B cell (primary cell): ENCODE results near the gene DCUN1D3. TPM values are rescaled to one million over a fixed set of nuclear protein-coding genes. Genes with fewer than 3 reads are reported as not detected.

Source experiments
- ATAC-seq: fragments of 200-7000 bp; cut with Tn5 transposase; one replicate; pipeline ENCODE4 v1.10.0; 2021; ENCODE audit warnings: low read depth, mild to moderate bottlenecking, moderate number of reproducible peaks, moderate library complexity
- CTCF ChIA-PET: fragments of 350-600 bp; sonication (Branson Sonifier 250); formaldehyde crosslinking; loops from one replicate; lab custom pipeline; 2021; ENCODE audit warnings: antibody characterized with exemption, inconsistent platforms; lab: Charles Lee
- POLR2A ChIA-PET: fragments of 350-600 bp; sonication (Branson Sonifier 250); formaldehyde crosslinking; loops from one replicate; lab custom pipeline; 2021; ENCODE audit warnings: antibody characterized with exemption; lab: Charles Lee
- DNase-seq: peaks from one replicate; pipeline ENCODE4 v3.0.0; 2013
- H2AFZ ChIP-seq: 2 replicates; pipeline ENCODE4 v1.6.1; 2012; ENCODE audit warnings: mild to moderate bottlenecking, low read depth, low read length; ENCODE audit not compliant: insufficient read depth, poor library complexity, severe bottlenecking
- H3K27ac ChIP-seq, 2 donors: 1 replicate in 1 of 2; 2 replicates in 1 of 2; pipeline ENCODE4 v1.5.1; 2012 to 2013; ENCODE audit warnings: low read length in 2 of 2, mild to moderate bottlenecking in 2 of 2, moderate library complexity in 1 of 2
- H3K27me3 ChIP-seq, 4 experiments: fragments of 200-600 bp in 1 of 4; sonication (generic) in 1 of 4; replicated peaks in 1 of 4; 1 replicate in 2 of 4; 2 replicates in 2 of 4; pipeline versions ENCODE4 v1.6.1 to v1.7.0; 2013 to 2016; ENCODE audit warnings: low read length in 3 of 4, mild to moderate bottlenecking in 2 of 4, mixed read lengths in 1 of 4, moderate library complexity in 1 of 4; ENCODE audit not compliant: insufficient read depth in 4 of 4, control insufficient read depth in 3 of 4; ENCODE audit errors: control extremely low read depth in 1 of 4
- H3K36me3 ChIP-seq, 2 experiments: replicated peaks in 1 of 2; 1 replicate in 1 of 2; 2 replicates in 1 of 2; pipeline versions ENCODE4 v1.6.1 to v1.7.1; 2013; ENCODE audit warnings: low read length in 1 of 2; ENCODE audit not compliant: insufficient read depth in 2 of 2, control insufficient read depth in 1 of 2; ENCODE audit errors: control extremely low read depth in 1 of 2, extremely low read depth in 1 of 2
- H3K4me1 ChIP-seq, 2 donors: fragments of 200-600 bp in 1 of 2; sonication (generic) in 1 of 2; 1 replicate in 1 of 2; 2 replicates in 1 of 2; pipeline versions ENCODE4 v1.5.1 to v1.6.1; 2013 to 2017; ENCODE audit warnings: low read length in 2 of 2; ENCODE audit not compliant: control insufficient read depth in 2 of 2, insufficient read depth in 2 of 2
- H3K4me2 ChIP-seq: replicated peaks from 2 replicates; pipeline ENCODE3; 2012; ENCODE audit warnings: mild to moderate bottlenecking, low read depth, low read length; ENCODE audit not compliant: poor library complexity, severe bottlenecking
- H3K4me3 ChIP-seq, 5 experiments: fragments of 200-600 bp in 1 of 5; sonication (generic) in 1 of 5; 1 replicate in 3 of 5; 2 replicates in 2 of 5; pipeline versions ENCODE4 v1.5.1 to v1.7.0; 2011 to 2016; ENCODE audit warnings: low read length in 4 of 5, mild to moderate bottlenecking in 4 of 5, low read depth in 2 of 5, control low read depth in 1 of 5, moderate library complexity in 1 of 5; ENCODE audit not compliant: insufficient read depth in 1 of 5; ENCODE audit errors: control extremely low read depth in 1 of 5, extremely low read depth in 1 of 5
- H3K79me2 ChIP-seq: fragments of 200-600 bp; sonication (generic); one replicate; pipeline ENCODE4 v1.6.0; 2016; ENCODE audit warnings: low read length; ENCODE audit not compliant: control insufficient read depth, insufficient read depth
- H3K9ac ChIP-seq: fragments of 200-600 bp; sonication (generic); 2 replicates; pipeline ENCODE4 v1.6.1; 2017; ENCODE audit warnings: mild to moderate bottlenecking, low read length, moderate library complexity
- H3K9me3 ChIP-seq, 3 donors: one replicate each; pipeline versions ENCODE4 v1.6.1 to v1.7.1; 2013; ENCODE audit warnings: low read length in 2 of 3; ENCODE audit not compliant: control insufficient read depth in 2 of 3, insufficient read depth in 1 of 3; ENCODE audit errors: control extremely low read depth in 1 of 3
- H4K20me1 ChIP-seq: 2 replicates; pipeline ENCODE4 v1.6.0; 2012; ENCODE audit warnings: mild to moderate bottlenecking, low read length; ENCODE audit not compliant: insufficient read depth, control insufficient read depth, poor library complexity, severe bottlenecking
- H3K27ac Mint-ChIP-seq: one replicate; pipeline ENCODE4 v1.8.0; 2021; ENCODE audit warnings: mixed read lengths
- H3K27me3 Mint-ChIP-seq: one replicate; pipeline ENCODE4 v1.8.0; 2021; ENCODE audit warnings: mixed read lengths
- H3K4me1 Mint-ChIP-seq: one replicate; pipeline ENCODE4 v1.8.0; 2021; ENCODE audit warnings: mixed read lengths
- H3K4me3 Mint-ChIP-seq: one replicate; pipeline ENCODE4 v1.8.0; 2021; ENCODE audit warnings: mixed read lengths
- H3K9me3 Mint-ChIP-seq: one replicate; pipeline ENCODE4 v1.8.0; 2022; ENCODE audit warnings: mixed read lengths; ENCODE audit not compliant: insufficient read depth
- CTCF ChIP-seq: fragments of 200-600 bp; IDR thresholded peaks from one replicate; pipeline ENCODE4 v1.8.0; 2022; ENCODE audit warnings: antibody characterized with exemption, mild to moderate bottlenecking
- EZH2 ChIP-seq: IDR thresholded peaks from 2 replicates; pipeline ENCODE4 v1.6.1; 2012; ENCODE audit warnings: borderline replicate concordance, low read depth, mild to moderate bottlenecking, moderate library complexity, low read length; ENCODE audit not compliant: insufficient read depth, poor library complexity, severe bottlenecking
- WGBS: methylation state at CpG from one replicate; pipeline ENCODE4 v1.1.5; 2013; ENCODE audit warnings: missing lambda C conversion rate; ENCODE audit not compliant: insufficient coverage; 5-methylcytosine and 5-hydroxymethylcytosine counted together
- intact Hi-C: fragments of 100-400 bp; cut with micrococcal nuclease; formaldehyde crosslinking; loops from one replicate; pipeline ENCODE4 v1.10.0; 2022
- polyA plus RNA-seq: library from polyadenylated mRNA; depleted of rRNA; stranded (reverse); fragments of >200 nt; gene quantifications from 2 replicates; pipeline ENCODE4 v1.2.3, GENCODE V29; 2012
- total RNA-seq, 2 donors: library from RNA; stranded (reverse); fragments of 120-200 nt in 1 of 2; gene quantifications; 1 replicate in 1 of 2; 2 replicates in 1 of 2; pipeline versions ENCODE4 v1.2.3 to v1.2.4, GENCODE V29; 2013 to 2022

The DCUN1D3 gene
- total and polyA plus RNA-seq, 2 donors (not counting 1 experiment from before 2014, with no cell fraction given), result 2.0 to 5.0 TPM

- H3K4me1 ChIP-seq, result peaks cover 37 to 41% of the 10 kb centered on the region in 2 donors
- H3K27ac Mint-ChIP-seq, result no peak overlapping the region
- intact Hi-C loops, result loop anchor here (10.0 kb wide), 3 partner anchors 648 to 1352 kb away; partner anchors contain the start of gene VPS35L
- peaks cover 70% of the 10 kb centered on the region for H3K79me2 ChIP-seq
- H3K4me1 Mint-ChIP-seq, result peaks cover 38% of the 10 kb centered on the region
- no peaks in the 10 kb centered on the region for H3K9me3 ChIP-seq
- no peaks in the 10 kb centered on the region for H3K36me3 ChIP-seq
- peaks cover 35% of the 10 kb centered on the region for H4K20me1 ChIP-seq
- 100% methylated on average over 1 of the region's 4 CpGs for WGBS
- no peak overlapping the region for H3K4me3 Mint-ChIP-seq
- no peak overlapping the region for H3K27ac ChIP-seq
- no peak overlapping the region for H3K4me2 ChIP-seq
- H3K9ac ChIP-seq, result no peak overlapping the region
- ChIA-PET CTCF (interaction anchor here (1.4 kb wide), 1 partner anchor 31 kb away, joined by 4 read pairs; no protein-coding TSS in a partner anchor), POLR2A (no interaction called here)
- no peaks in the 10 kb centered on the region for H3K9me3 Mint-ChIP-seq
- H2AFZ ChIP-seq, result no peak overlapping the region
- H3K4me3 ChIP-seq, result no peak overlapping the region
- TF ChIP-seq EZH2 (no peak), CTCF (no peak)
- no peaks in the 10 kb centered on the region for H3K27me3 ChIP-seq
- DNase-seq (no peak), ATAC-seq (no peak)
- H3K27me3 Mint-ChIP-seq, result no peaks in the 10 kb centered on the region
These were observed 6.4 kb upstream of the DCUN1D3 start for GRCh38 chr16:20906341-20907255.

- Histone ChIP-seq H3K4me2 (peak overlapping the region; percentile 49), H3K27ac (no peak overlapping the region), H3K9ac (no peak overlapping the region), H3K36me3 (no peaks in the 10 kb centered on the region), H3K27me3 (no peaks in the 10 kb centered on the region), H3K9me3 (no peaks in the 10 kb centered on the region), H3K4me1 (peaks cover 43 to 45% of the 10 kb centered on the region in 2 donors), H2AFZ (no peak overlapping the region), H4K20me1 (peaks cover 35% of the 10 kb centered on the region), H3K4me3 (no peak overlapping the region), H3K79me2 (peaks cover 77% of the 10 kb centered on the region)
- WGBS, result no CpG with 5 or more reads among the region's 3 CpGs
- no peak for ATAC-seq
- H3K4me1 Mint-ChIP-seq, result peaks cover 48% of the 10 kb centered on the region
- no peak for DNase-seq
- TF ChIP-seq EZH2 (no peak), CTCF (no peak)
- H3K27ac Mint-ChIP-seq, result no peak overlapping the region
- H3K9me3 Mint-ChIP-seq, result no peaks in the 10 kb centered on the region
- POLR2A ChIA-PET, result no interaction called here
- intact Hi-C loops, result loop anchor here (10.0 kb wide), 3 partner anchors 649 to 1351 kb away; partner anchors contain the start of gene VPS35L
- H3K4me3 Mint-ChIP-seq, result no peak overlapping the region
- H3K27me3 Mint-ChIP-seq, result no peaks in the 10 kb centered on the region
- CTCF ChIA-PET, result interaction anchor here (1.5 to 2.2 kb wide), 2 partner anchors 31 to 53 kb away, joined by 3 to 4 read pairs; no protein-coding TSS in a partner anchor
These were observed 5.4 kb upstream of the DCUN1D3 start for GRCh38 chr16:20905576-20905975.
